HG03378 (cell line): ENCODE results near the gene ABT1.
"Not testable (repeated sequence)": the region's sequence is repeated elsewhere in the genome, so short reads cannot be mapped to it uniquely, and the experiment has no call there.

ENCODE experiments used
- ATAC-seq: cut with Tn5 transposase; IDR thresholded peaks from one replicate; pipeline ENCODE4 v1.9.1; 2021; ENCODE audit warnings: mild to moderate bottlenecking, moderate library complexity; ENCODE audit not compliant: unreplicated experiment

The ABT1 gene

DNA sequence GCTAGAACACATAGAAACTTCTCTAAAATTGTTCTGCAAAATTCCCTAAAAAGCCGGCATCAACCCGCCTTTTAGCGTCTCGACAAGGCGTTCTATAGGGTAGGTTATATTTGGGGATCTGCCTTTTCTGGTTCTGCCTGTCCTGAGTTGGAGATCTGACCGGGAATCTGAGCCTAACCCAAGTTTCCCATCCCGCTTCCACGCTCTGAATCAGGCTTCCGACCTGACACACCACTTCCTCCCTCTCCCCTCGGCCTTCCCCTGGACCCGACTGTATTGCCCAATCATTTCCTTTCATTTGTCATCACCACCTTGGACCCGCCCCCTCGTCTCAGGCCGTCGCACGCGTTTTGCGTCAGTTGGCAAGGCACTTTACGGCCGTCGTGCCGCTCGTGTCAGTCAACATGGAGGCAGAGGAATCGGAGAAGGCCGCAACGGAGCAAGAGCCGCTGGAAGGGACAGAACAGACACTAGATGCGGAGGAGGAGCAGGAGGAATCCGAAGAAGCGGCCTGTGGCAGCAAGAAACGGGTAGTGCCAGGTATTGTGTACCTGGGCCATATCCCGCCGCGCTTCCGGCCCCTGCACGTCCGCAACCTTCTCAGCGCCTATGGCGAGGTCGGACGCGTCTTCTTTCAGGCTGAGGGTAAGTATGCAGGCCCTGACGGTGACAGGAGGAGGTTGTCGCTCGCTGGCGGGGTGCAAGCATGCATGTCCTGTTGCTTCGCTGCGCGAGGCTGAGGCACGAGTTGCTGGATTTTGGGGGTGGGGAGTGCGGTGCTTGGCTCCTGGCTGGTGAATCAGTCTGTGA, at the start of gene ABT1:
Gene ABT1, plus strand, starts transcription at position 375 of the 810 bp plus-strand sequence. Its CDS starts 30 bp downstream, at position 405.
- ATAC-seq: peak; percentile 77

GRCh38 chr6:26547363-26547762, 49.4 kb upstream of the ABT1 start:
- not testable (repeated sequence) for ATAC-seq

- ATAC-seq: no peak
These were observed 46.3 kb upstream of the ABT1 start for GRCh38 chr6:26550250-26550993.

DNA sequence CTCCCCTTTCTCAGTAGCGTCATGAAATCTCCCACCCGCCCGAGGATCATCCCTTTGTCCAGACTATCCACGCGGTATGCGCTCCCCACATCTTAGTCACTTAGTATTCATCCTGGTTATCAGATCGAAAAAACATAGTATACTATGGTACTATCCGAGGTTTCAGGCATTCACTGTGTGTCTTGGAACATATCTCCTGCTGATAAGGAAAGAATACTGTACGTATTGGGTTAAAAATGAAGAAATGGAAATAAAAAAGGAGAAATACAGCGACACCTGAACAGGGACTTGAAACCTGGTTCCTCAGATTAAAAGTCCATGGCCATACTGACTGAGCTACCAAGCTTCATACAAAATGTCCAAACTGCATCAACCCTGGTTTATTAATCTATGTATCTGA, 44.5 kb upstream of the ABT1 start:
- ATAC-seq: no peak

- ATAC-seq: no peak
These were observed 44.0 kb upstream of the ABT1 start for GRCh38 chr6:26552640-26553188.

- peak; percentile 30 for ATAC-seq
These were observed 43.5 kb upstream of the ABT1 start for GRCh38 chr6:26553264-26553634.

- peak; percentile 47 for ATAC-seq
These were observed 42.9 kb upstream of the ABT1 start for GRCh38 chr6:26553635-26554446.

DNA sequence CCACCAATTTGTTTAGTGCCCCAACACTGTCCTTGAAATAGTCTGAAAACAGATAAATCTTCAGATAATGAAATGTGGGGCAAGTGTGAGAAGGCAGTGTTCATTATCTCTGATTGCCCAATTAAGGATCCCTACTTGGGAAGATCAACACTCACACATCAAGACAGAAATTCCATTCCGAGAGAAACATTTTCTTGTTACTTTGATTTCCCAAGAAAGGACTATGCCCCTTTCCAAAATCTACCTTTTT, 42.4 kb upstream of the ABT1 start:
- no peak for ATAC-seq

- peak; percentile 23 for ATAC-seq
These were observed 41.9 kb upstream of the ABT1 start for GRCh38 chr6:26554697-26555504.

DNA sequence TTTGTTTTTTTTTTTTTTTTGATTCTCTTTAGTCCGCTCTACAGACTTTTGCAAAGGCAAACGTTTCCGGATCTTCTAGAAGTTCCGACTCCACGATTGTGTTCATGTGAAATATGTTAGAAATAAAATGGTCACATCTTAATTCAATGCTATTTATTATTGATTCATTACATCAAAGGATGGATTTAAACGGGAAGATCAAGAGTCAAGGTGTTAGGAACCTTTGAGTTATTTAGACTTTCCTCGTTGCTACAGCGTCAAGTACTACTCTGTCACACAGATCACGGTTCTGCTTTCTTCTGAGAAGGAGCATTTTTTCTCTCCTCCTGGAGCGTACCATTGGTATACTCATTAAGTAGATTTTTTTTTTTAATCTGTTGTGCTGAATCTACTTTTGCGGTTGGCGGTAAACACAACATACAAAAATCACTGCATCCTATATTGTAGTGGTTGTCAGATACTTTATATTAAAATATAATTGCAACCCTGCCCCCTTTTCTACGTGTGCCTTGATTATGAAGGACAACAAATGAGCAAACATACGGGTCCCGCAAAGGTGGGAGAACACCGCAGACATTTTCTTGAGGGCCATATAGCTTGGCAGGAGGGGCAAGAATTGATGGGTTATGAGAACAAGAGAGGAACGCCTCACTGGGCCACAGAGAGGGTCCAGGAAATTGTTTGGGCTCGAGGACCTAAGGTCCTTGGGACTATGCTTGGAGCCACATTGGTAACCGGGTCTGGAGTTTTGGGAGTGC, 41.1 kb upstream of the ABT1 start:
- no peak for ATAC-seq

- no peak for ATAC-seq
These were observed 40.3 kb upstream of the ABT1 start for GRCh38 chr6:26556263-26557070.

- no peak for ATAC-seq
These were observed 35.0 kb upstream of the ABT1 start for GRCh38 chr6:26561533-26562466.

DNA sequence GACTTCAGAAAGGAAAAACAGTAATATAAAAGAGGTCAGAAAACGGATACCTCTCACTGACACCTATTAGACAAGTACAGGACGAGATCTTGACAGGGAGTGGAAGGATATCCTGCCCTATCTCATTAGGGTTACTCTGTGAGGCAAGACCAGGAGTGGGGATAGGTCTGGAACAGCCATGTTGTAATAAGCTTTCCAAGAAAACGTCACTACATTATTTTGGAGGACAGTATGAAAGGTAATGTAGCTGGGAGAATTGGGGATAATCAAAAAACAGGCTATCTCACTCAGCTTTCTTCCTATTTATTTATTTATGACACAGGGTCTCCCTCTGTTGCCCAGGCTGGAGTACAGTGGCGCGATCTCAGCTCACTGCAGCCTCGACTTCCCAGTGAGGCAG, 33.3 kb upstream of the ABT1 start:
- no peak for ATAC-seq

DNA sequence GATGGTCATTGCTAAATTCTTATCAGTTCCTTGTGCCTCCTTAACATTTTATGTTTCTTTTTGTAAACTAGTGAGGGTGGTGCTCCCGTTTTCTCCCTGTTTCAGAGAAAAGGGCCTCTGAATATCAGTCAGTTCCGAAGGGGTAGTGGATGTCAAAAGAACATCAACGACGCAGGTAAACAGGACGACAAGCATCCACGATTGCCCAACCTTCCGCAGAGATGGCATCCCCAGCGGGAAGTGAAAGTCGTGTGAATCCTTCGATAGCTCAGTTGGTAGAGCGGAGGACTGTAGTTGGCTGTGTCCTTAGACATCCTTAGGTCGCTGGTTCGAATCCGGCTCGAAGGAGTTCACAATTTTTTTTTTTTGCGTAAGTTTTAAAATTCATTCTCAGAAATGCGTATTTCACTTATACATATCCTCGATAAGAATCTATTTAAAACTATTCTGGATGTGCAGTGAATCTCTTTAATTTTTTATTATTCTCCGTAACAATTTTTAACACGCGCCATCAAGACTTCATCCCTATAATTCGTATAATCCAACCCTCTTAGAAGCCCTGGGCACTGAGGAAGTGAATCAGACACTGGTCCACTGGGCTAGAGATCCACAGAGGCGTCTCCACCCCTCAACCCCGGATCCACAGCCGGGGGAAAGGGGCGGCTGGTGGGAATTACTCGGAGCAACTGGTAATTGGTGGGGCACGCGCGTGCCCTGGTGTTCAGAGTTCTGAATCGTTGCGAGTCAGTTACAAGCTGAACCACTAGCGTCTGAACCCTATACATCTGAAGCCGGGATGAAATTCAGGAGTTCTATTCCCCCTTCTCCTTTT, 27.9 kb upstream of the ABT1 start:
- peak; percentile 71 for ATAC-seq

- peak; percentile 10 for ATAC-seq
These were observed 27.4 kb upstream of the ABT1 start for GRCh38 chr6:26569433-26569764.

DNA sequence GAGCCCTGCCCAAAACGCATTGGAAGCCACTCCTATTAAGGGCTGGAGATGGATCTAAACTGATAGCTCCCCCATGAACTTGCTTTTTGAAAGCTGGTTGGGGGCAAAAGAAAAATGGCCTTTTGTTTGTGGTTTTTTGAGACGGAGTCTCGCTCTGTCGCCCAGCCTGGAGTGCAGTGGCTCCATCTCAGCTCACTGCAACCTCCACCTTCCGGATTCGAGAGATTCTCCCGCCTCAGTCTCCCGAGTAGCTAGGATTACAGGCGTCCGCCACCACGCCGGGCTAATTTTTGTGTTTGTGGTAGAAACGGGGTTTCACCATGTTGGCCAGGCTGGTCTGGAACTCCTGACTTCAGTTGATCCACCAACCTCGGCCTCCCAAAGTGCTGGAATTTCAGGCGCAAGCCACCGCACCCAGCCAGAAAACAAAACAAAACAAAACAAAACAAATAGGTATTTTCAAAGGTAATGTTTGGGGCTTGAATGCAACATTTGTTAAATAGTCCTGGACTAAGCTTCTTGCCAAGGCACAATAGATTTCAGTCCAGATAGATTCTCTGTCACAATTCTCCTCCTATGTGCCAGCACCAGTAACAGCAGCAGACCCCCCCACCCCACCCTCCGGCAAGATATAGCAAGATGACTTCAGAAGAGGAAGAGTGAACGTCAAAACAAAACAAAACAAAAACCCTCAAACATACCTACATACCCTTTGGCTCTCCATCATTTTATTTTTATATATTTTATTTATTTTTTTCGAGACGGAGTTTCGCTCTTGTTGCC, 26.5 kb upstream of the ABT1 start:
- no peak for ATAC-seq
